ENCODE measurements around the gene CCT8. TPM values are rescaled to one million over a fixed set of nuclear protein-coding genes. Genes with fewer than 3 reads are reported as not detected.

CCT8 gene
- total RNA-seq, 1 experiment from 2014 or later = 356 TPM

DNA sequence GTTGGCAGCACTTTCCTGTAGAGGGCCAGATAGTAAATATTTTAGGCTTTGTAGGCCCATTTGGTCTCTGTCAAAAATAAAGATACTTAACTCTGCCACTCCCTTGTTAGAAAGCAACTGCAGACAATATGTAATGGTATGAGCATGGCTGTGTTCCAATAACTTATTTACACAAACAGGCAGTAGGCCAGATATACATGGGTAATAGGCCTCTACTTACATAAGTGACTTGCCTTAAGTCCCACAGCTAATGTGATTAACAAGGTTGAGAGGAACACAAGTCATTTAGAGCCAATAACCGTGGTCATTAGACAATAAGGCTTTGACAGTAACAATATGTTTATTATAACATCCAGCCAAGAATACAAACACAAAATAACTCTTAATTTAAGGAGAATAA, 17.4 kb downstream of the CCT8 start:
- Histone ChIP-seq H3K4ac (ENCODE audit: low read depth, low read length) (no peak overlapping the region), H3K79me2 (ENCODE audit: insufficient read depth, low read length) (no peaks in the 10 kb centered on the region), H2AFZ (ENCODE audit: low read length) (no peak overlapping the region), H3K9ac (ENCODE audit: extremely low read depth, insufficient read length, low read length) (no peak overlapping the region), H4K5ac (ENCODE audit: insufficient read length, low read depth, low read length) (no peak overlapping the region), H3K9me3 (ENCODE audit: control insufficient read depth, low read depth, low read length) (no peaks in the 10 kb centered on the region), H4K8ac (replicated peaks; ENCODE audit: insufficient read length, low read depth, low read length) (no peak overlapping the region), H3K4me1 (ENCODE audit: insufficient read depth, low read length) (no peaks in the 10 kb centered on the region), H3K56ac (ENCODE audit: insufficient read length, low read depth, low read length) (no peak overlapping the region), H3K18ac (ENCODE audit: insufficient read length, low read depth, low read length) (no peak overlapping the region), H3K27ac (ENCODE audit: insufficient read length, low read depth, low read length) (no peak overlapping the region), H2BK120ac (ENCODE audit: low read depth, low read length, poor library complexity, severe bottlenecking) (no peak overlapping the region), H2BK5ac (ENCODE audit: insufficient read length, low read length) (no peak overlapping the region), H3K27me3 (ENCODE audit: insufficient read depth, low read length) (no peaks in the 10 kb centered on the region), H3K23ac (ENCODE audit: insufficient read length, low read depth, low read length) (no peak overlapping the region), H4K20me1 (ENCODE audit: control insufficient read depth, insufficient read depth, insufficient read length) (no peaks in the 10 kb centered on the region), H2BK12ac (ENCODE audit: insufficient read length, low read depth, low read length) (no peak overlapping the region), H4K91ac (ENCODE audit: insufficient read length, low read depth, low read length) (no peak overlapping the region), H2BK20ac (ENCODE audit: low read depth, low read length, poor library complexity, severe bottlenecking) (no peak overlapping the region), H3T11ph (ENCODE audit: low read length) (no peak overlapping the region), H3K79me1 (ENCODE audit: insufficient read depth, low read depth, low read length, poor library complexity, severe bottlenecking) (no peaks in the 10 kb centered on the region), H2AK5ac (ENCODE audit: insufficient read length, low read length) (no peak overlapping the region), H3K4me2 (ENCODE audit: insufficient read depth, insufficient read length, low read length) (no peak overlapping the region), H2BK15ac (ENCODE audit: low read depth, low read length) (no peak overlapping the region), H3K14ac (ENCODE audit: insufficient read depth, low read length) (no peak overlapping the region), H3K23me2 (ENCODE audit: insufficient read length, low read depth, low read length, poor library complexity, severe bottlenecking) (no peaks in the 10 kb centered on the region)
- Mint-ChIP-seq H3K4me1 (no peaks in the 10 kb centered on the region), H3K27ac (no peak overlapping the region), H3K4me3 (no peak overlapping the region), H3K36me3 (ENCODE audit: insufficient read depth in 1 of 3, low read depth in 3 of 3) (peaks cover 31 to 67% (median 53%) of the 10 kb centered on the region in 3 experiments; a peak in 6 of 7 replicates), H3K27me3 (ENCODE audit: low read depth) (no peaks in the 10 kb centered on the region), H3K9me3 (no peaks in the 10 kb centered on the region)
- DNase-seq = no peak
- no CpG with 5 or more reads among the region's 1 CpG for WGBS (ENCODE audit: extremely low coverage, insufficient read length, low lambda C conversion rate)
- TF ChIP-seq, protein P1, sequence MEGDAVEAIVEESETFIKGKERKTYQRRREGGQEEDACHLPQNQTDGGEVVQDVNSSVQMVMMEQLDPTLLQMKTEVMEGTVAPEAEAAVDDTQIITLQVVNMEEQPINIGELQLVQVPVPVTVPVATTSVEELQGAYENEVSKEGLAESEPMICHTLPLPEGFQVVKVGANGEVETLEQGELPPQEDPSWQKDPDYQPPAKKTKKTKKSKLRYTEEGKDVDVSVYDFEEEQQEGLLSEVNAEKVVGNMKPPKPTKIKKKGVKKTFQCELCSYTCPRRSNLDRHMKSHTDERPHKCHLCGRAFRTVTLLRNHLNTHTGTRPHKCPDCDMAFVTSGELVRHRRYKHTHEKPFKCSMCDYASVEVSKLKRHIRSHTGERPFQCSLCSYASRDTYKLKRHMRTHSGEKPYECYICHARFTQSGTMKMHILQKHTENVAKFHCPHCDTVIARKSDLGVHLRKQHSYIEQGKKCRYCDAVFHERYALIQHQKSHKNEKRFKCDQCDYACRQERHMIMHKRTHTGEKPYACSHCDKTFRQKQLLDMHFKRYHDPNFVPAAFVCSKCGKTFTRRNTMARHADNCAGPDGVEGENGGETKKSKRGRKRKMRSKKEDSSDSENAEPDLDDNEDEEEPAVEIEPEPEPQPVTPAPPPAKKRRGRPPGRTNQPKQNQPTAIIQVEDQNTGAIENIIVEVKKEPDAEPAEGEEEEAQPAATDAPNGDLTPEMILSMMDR (conservative IDR thresholded peaks at IDR 0.05) = no peak

Data from H9 (cell line).